Measurements from ENCODE around the gene CARD11. TPM values are rescaled to one million over a fixed set of nuclear protein-coding genes. Genes with fewer than 3 reads are reported as not detected.

The CARD11 gene
- total and polyA plus RNA-seq, 2 of the 13 experiments (the other 11 are each of a cell fraction or from before 2014, with no cell fraction given) = 0.04 TPM; not detected in 1

- TF ChIP-seq, protein P1, sequence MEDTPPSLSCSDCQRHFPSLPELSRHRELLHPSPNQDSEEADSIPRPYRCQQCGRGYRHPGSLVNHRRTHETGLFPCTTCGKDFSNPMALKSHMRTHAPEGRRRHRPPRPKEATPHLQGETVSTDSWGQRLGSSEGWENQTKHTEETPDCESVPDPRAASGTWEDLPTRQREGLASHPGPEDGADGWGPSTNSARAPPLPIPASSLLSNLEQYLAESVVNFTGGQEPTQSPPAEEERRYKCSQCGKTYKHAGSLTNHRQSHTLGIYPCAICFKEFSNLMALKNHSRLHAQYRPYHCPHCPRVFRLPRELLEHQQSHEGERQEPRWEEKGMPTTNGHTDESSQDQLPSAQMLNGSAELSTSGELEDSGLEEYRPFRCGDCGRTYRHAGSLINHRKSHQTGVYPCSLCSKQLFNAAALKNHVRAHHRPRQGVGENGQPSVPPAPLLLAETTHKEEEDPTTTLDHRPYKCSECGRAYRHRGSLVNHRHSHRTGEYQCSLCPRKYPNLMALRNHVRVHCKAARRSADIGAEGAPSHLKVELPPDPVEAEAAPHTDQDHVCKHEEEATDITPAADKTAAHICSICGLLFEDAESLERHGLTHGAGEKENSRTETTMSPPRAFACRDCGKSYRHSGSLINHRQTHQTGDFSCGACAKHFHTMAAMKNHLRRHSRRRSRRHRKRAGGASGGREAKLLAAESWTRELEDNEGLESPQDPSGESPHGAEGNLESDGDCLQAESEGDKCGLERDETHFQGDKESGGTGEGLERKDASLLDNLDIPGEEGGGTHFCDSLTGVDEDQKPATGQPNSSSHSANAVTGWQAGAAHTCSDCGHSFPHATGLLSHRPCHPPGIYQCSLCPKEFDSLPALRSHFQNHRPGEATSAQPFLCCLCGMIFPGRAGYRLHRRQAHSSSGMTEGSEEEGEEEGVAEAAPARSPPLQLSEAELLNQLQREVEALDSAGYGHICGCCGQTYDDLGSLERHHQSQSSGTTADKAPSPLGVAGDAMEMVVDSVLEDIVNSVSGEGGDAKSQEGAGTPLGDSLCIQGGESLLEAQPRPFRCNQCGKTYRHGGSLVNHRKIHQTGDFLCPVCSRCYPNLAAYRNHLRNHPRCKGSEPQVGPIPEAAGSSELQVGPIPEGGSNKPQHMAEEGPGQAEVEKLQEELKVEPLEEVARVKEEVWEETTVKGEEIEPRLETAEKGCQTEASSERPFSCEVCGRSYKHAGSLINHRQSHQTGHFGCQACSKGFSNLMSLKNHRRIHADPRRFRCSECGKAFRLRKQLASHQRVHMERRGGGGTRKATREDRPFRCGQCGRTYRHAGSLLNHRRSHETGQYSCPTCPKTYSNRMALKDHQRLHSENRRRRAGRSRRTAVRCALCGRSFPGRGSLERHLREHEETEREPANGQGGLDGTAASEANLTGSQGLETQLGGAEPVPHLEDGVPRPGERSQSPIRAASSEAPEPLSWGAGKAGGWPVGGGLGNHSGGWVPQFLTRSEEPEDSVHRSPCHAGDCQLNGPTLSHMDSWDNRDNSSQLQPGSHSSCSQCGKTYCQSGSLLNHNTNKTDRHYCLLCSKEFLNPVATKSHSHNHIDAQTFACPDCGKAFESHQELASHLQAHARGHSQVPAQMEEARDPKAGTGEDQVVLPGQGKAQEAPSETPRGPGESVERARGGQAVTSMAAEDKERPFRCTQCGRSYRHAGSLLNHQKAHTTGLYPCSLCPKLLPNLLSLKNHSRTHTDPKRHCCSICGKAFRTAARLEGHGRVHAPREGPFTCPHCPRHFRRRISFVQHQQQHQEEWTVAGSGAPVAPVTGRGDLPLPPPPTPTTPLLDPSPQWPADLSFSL (CRISPR knock-in tag; IDR thresholded peaks at IDR 0.05) = no peak
- TF ChIP-seq CCDC6 (CRISPR knock-in tag; IDR thresholded peaks at IDR 0.05) = no peak
- TF ChIP-seq, protein P2, sequence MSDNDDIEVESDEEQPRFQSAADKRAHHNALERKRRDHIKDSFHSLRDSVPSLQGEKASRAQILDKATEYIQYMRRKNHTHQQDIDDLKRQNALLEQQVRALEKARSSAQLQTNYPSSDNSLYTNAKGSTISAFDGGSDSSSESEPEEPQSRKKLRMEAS (IDR thresholded peaks at IDR 0.05) = no peak
- TF ChIP-seq, protein P3, sequence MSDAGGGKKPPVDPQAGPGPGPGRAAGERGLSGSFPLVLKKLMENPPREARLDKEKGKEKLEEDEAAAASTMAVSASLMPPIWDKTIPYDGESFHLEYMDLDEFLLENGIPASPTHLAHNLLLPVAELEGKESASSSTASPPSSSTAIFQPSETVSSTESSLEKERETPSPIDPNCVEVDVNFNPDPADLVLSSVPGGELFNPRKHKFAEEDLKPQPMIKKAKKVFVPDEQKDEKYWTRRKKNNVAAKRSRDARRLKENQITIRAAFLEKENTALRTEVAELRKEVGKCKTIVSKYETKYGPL (CRISPR knock-in tag; IDR thresholded peaks at IDR 0.05) = no peak
Measured at GRCh38 chr7:2870471-2870931, 173.2 kb downstream of the CARD11 start (continued).

- CTCF ChIA-PET (ENCODE audit: low intra/inter-chr PET ratio, low total read pairs) = no interaction called here
- Histone ChIP-seq H3K79me2 (ENCODE audit: insufficient read depth, low read length) (no peaks in the 10 kb centered on the region), H3K27ac (ENCODE audit: extremely low read length, insufficient read depth, low read length) (no peak overlapping the region), H3K9ac (ENCODE audit: insufficient read depth, low read depth, low read length) (no peak overlapping the region), H3K36me3 (replicated peaks in 1 of 2; ENCODE audit: control insufficient read depth in 1 of 2, insufficient read depth in 2 of 2, low read length in 2 of 2) (no peaks in the 10 kb centered on the region), H2AFZ (ENCODE audit: low read length) (no peak overlapping the region), H3K27me3 (ENCODE audit: control insufficient read depth in 1 of 2, insufficient read depth in 2 of 2, low read length in 2 of 2) (peaks cover 1 to 10% of the 10 kb centered on the region in 2 experiments; a peak in 4 of 5 replicates), H3K9me3 (ENCODE audit: low read length) (no peaks in the 10 kb centered on the region), H3K4me3 (replicated peaks in 1 of 3; ENCODE audit: insufficient read depth in 1 of 3, low read depth in 2 of 3, low read length in 3 of 3) (no peak overlapping the region; a peak in 1 of 6 replicates), H3K4me2 (ENCODE audit: low read depth, low read length) (no peak overlapping the region), H3K4me1 (ENCODE audit: insufficient read depth, low read length) (peaks cover 10% of the 10 kb centered on the region), H4K20me1 (ENCODE audit: insufficient read depth, low read length) (no peaks in the 10 kb centered on the region)
- in situ Hi-C loops (cut with HindIII; ENCODE audit: extremely low pct_ligation_motif_present, low pct_unique_long_range_greater_than_20kb) (no loop called here), intact Hi-C loops (cut with micrococcal nuclease; ENCODE audit: unreplicated experiment) (loop anchor here (5.0 to 10.0 kb wide), 2 partner anchors 532 to 1025 kb away; no protein-coding TSS in a partner anchor)
- WGBS (ENCODE audit: low lambda C conversion rate) = 51% methylated on average over 10 of the region's 15 CpGs
- BruUV-seq (replicated peaks) = no TSS peak
- TF ChIP-seq IRF1 (CRISPR knock-in tag; IDR thresholded peaks at IDR 0.05; ENCODE audit: low read depth) = no peak
- TF ChIP-seq, protein P4, sequence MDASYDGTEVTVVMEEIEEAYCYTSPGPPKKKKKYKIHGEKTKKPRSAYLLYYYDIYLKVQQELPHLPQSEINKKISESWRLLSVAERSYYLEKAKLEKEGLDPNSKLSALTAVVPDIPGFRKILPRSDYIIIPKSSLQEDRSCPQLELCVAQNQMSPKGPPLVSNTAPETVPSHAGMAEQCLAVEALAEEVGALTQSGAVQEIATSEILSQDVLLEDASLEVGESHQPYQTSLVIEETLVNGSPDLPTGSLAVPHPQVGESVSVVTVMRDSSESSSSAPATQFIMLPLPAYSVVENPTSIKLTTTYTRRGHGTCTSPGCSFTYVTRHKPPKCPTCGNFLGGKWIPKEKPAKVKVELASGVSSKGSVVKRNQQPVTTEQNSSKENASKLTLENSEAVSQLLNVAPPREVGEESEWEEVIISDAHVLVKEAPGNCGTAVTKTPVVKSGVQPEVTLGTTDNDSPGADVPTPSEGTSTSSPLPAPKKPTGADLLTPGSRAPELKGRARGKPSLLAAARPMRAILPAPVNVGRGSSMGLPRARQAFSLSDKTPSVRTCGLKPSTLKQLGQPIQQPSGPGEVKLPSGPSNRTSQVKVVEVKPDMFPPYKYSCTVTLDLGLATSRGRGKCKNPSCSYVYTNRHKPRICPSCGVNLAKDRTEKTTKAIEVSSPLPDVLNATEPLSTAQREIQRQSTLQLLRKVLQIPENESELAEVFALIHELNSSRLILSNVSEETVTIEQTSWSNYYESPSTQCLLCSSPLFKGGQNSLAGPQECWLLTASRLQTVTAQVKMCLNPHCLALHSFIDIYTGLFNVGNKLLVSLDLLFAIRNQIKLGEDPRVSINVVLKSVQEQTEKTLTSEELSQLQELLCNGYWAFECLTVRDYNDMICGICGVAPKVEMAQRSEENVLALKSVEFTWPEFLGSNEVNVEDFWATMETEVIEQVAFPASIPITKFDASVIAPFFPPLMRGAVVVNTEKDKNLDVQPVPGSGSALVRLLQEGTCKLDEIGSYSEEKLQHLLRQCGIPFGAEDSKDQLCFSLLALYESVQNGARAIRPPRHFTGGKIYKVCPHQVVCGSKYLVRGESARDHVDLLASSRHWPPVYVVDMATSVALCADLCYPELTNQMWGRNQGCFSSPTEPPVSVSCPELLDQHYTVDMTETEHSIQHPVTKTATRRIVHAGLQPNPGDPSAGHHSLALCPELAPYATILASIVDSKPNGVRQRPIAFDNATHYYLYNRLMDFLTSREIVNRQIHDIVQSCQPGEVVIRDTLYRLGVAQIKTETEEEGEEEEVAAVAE (CRISPR knock-in tag; IDR thresholded peaks at IDR 0.05; ENCODE audit: borderline replicate concordance) = no peak
- ATAC-seq (no peak; the same call in 2 of the 3 replicates), FAIRE-seq (no peak), DNase-seq (ENCODE audit: low spot score) (no peak)
- POLR2A ChIA-PET = no interaction called here
Measured at GRCh38 chr7:2869981-2870380, 173.7 kb downstream of the CARD11 start.
